ENCODE data around the gene TEAD1. TPM values are rescaled to one million over a fixed set of nuclear protein-coding genes. Genes with fewer than 3 reads are reported as not detected.
A peak's percentile ranks its signal among the peaks of the same experiment; 100 is the strongest.

Gene TEAD1
- total RNA-seq, 4 donors from 2014 or later = 184 to 272 (median 208) TPM

DNA sequence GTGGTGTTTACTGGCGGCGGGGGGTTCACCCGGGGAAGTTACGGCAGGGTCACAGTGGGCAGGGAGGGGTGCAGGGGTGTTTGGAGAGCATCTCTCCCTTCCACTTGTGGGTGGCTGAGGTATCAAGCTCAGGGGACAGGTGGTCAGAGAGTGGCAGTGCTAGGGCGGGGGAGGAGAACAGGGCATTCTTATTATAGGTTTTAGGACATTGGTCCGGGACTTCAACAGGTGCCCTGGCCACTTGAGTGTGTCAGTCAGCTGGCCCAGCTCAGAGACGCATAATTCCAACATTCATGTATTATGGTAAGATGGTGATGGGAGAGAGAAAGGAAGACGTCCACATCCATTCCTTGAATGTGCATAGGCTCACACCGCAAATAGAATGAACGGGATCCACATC lies 101.7 kb downstream of the TEAD1 start:
- no peak overlapping the region for H3K27ac ChIP-seq
- H3K4me3 ChIP-seq = no peak overlapping the region
- peaks cover 0 to 61% (median 7%) of the 10 kb centered on the region in 3 donors for H3K4me1 ChIP-seq
- ATAC-seq = no peak
- no peaks in the 10 kb centered on the region for H3K9me3 ChIP-seq
- WGBS, 2 donors (ENCODE audit: low coverage in 1 of 2) = 90 to 93% methylated on average over 3 to 10 of the region's 10 CpGs
- H3K36me3 ChIP-seq = no peaks in the 10 kb centered on the region
- H3K27me3 ChIP-seq = no peaks in the 10 kb centered on the region
- TF ChIP-seq EP300 (IDR thresholded peaks at IDR 0.05) (no peak), POLR2AphosphoS5 (IDR thresholded peaks at IDR 0.05) (no peak), POLR2A (IDR thresholded peaks at IDR 0.05) (no peak)
- TF ChIP-seq, protein P1, sequence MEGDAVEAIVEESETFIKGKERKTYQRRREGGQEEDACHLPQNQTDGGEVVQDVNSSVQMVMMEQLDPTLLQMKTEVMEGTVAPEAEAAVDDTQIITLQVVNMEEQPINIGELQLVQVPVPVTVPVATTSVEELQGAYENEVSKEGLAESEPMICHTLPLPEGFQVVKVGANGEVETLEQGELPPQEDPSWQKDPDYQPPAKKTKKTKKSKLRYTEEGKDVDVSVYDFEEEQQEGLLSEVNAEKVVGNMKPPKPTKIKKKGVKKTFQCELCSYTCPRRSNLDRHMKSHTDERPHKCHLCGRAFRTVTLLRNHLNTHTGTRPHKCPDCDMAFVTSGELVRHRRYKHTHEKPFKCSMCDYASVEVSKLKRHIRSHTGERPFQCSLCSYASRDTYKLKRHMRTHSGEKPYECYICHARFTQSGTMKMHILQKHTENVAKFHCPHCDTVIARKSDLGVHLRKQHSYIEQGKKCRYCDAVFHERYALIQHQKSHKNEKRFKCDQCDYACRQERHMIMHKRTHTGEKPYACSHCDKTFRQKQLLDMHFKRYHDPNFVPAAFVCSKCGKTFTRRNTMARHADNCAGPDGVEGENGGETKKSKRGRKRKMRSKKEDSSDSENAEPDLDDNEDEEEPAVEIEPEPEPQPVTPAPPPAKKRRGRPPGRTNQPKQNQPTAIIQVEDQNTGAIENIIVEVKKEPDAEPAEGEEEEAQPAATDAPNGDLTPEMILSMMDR (IDR thresholded peaks at IDR 0.05) = no peak

DNA sequence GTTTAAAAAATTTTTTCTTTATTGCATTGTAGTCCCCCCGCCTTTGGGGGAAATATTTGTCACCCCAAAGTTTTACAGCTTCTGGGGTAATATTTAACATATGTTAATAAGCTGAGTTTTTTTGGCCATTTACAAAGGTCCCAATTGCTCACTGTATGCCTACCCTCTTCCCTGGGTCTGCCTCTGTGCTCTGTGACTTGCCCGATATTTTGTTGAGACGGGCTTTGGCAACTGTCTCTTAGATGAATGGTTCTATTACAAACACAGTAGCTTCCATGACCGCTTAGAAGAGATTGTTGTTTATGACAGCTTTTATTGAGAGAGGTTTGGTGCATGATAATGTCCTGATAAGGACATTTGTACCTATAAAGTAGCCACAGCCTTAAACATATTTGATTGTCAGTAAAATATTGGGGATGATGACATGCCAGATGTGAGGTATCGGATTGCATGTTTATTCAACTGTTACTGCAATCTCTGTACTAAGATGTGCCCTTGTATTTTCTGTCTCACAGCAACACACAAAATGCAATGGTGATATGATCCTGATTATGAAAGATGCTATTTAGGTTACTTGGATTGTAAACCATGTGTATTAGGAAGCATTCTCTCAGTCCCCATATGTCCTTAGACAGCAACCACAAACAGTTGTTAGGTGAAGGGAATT lies 103.1 kb downstream of the TEAD1 start:
- Histone ChIP-seq H3K27ac (peak overlapping the region in 1 of 4 donors; percentile 46), H3K36me3 (no peaks in the 10 kb centered on the region), H3K4me1 (peaks cover 0 to 47% (median 7%) of the 10 kb centered on the region in 3 donors), H3K9me3 (no peaks in the 10 kb centered on the region), H3K27me3 (no peaks in the 10 kb centered on the region), H3K4me3 (no peak overlapping the region)
- peak; percentile 19 for ATAC-seq
- 45 to 69% methylated on average over 5 of the region's 5 CpGs for WGBS, 2 donors (ENCODE audit: low coverage in 1 of 2)
- TF ChIP-seq POLR2A (IDR thresholded peaks at IDR 0.05) (no peak), POLR2AphosphoS5 (IDR thresholded peaks at IDR 0.05) (no peak), EP300 (IDR thresholded peaks at IDR 0.05) (no peak)
- TF ChIP-seq, protein P1 (IDR thresholded peaks at IDR 0.05) = no peak

DNA sequence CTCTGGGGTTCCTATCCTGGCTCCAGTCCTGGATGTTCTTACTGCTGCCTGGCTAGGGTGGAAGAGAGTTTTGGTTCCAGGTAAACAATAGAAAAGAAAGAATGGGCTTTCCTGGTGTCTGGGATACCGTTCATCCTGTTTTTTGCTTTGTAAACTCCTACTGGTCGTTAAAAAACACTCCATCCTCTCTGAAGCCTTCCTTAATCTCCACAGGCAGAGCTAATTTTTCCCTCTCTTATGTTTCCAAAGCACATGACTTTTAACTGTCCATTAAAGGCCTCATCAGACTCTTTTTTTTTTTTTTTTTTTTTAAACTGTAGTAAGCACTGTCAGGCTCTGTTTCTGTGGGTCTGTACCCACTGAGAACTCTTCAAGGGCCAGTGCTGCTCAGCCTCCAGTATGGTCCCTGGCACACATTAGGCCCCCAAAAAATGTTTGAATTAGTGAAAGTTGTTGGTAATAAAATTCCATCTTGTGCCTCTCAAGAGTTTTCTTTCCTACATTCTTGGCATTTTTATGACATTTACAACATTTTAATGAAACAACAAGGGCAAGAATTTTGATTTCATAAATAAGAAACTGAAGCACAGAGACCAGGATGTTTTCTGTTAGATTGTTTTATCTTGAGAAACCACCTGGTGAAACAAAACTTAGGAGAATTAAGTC lies 104.2 kb downstream of the TEAD1 start:
- no peaks in the 10 kb centered on the region for H3K27me3 ChIP-seq
- H3K27ac ChIP-seq = peak overlapping the region; percentile 18 to 46 (median 25)
- H3K9me3 ChIP-seq = no peaks in the 10 kb centered on the region
- H3K4me3 ChIP-seq = no peak overlapping the region
- H3K4me1 ChIP-seq = peaks cover 0 to 46% (median 7%) of the 10 kb centered on the region in 3 donors
- TF ChIP-seq EP300 (IDR thresholded peaks at IDR 0.05) (no peak), POLR2A (IDR thresholded peaks at IDR 0.05) (no peak)
- H3K36me3 ChIP-seq = no peaks in the 10 kb centered on the region
- no peak for ATAC-seq
- 9 to 24% methylated on average over 2 of the region's 2 CpGs for WGBS, 2 donors (ENCODE audit: low coverage in 1 of 2)

DNA sequence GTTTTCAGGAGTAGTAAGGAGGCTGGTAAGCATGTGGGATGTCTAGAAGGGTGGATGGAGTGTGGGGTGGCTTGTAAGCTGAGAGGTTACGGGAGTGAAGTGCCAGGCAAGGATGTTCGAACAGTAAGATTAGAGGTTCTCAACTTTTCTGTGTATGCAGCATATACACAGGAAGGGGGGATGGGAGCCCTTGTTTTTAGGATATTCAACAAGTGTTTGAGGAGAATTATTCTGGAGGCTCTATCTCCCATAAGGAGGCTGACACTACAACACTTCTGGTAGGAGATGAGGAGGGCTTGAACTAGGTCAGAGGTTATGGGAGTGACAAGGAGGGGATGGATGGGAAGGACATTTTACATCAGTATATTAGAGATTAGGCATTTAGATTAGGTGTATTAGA lies 109.5 kb downstream of the TEAD1 start:
- 97 to 100% methylated on average over 2 of the region's 2 CpGs for WGBS, 2 donors (ENCODE audit: low coverage in 1 of 2)
- H3K4me3 ChIP-seq = no peak overlapping the region
- H3K36me3 ChIP-seq = no peaks in the 10 kb centered on the region
- TF ChIP-seq POLR2A (IDR thresholded peaks at IDR 0.05) (no peak), POLR2AphosphoS5 (IDR thresholded peaks at IDR 0.05) (no peak), EP300 (IDR thresholded peaks at IDR 0.05) (no peak)
- TF ChIP-seq, protein P1 (IDR thresholded peaks at IDR 0.05) = no peak
- H3K27me3 ChIP-seq = no peaks in the 10 kb centered on the region
- no peak for ATAC-seq
- H3K4me1 ChIP-seq = peaks cover 0 to 21% (median 0%) of the 10 kb centered on the region in 3 donors
- H3K27ac ChIP-seq = no peak overlapping the region
- no peaks in the 10 kb centered on the region for H3K9me3 ChIP-seq

DNA sequence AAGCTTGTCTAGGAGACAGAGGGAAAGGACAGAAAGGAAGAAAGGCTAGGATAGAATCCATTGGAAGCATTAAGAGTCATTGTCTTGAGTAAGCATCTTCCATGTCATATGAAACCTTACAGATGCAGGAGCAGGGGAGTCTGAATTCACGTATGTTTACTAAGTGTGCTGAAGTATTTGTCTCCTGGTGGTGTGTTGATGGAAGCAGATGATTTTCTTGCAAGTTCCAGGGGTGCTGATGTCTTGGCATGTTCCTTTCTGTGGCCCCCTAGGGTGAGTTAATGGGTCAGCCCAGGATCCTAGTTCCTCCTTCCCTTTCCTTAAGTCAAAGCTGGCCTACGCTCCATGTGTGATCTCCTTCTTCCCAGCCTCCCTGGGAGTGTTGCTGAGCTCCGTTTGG lies 110.2 kb downstream of the TEAD1 start:
- Histone ChIP-seq H3K27ac (no peak overlapping the region), H3K36me3 (no peaks in the 10 kb centered on the region), H3K4me1 (peaks cover 0 to 21% (median 0%) of the 10 kb centered on the region in 3 donors), H3K4me3 (no peak overlapping the region), H3K27me3 (no peaks in the 10 kb centered on the region), H3K9me3 (no peaks in the 10 kb centered on the region)
- 0% methylated on average over 1 of the region's 3 CpGs for WGBS, 2 donors (ENCODE audit: low coverage in 1 of 2)
- ATAC-seq = no peak
- TF ChIP-seq, protein P1 (IDR thresholded peaks at IDR 0.05) = no peak
- TF ChIP-seq POLR2AphosphoS5 (IDR thresholded peaks at IDR 0.05) (no peak), EP300 (IDR thresholded peaks at IDR 0.05) (no peak), POLR2A (IDR thresholded peaks at IDR 0.05) (no peak)

Data from gastroesophageal sphincter (tissue), 4 donors.